HG03097 (cell line): ENCODE results near the gene TMEM61.
A peak's percentile ranks its signal among the peaks of the same experiment; 100 is the strongest.
"Not testable (repeated sequence)": the region's sequence is repeated elsewhere in the genome, so short reads cannot be mapped to it uniquely, and the experiment has no call there.

Experiments used
- ATAC-seq: cut with Tn5 transposase; IDR thresholded peaks from one replicate; pipeline ENCODE4 v1.9.1; 2021; ENCODE audit not compliant: unreplicated experiment, low FRiP score

Gene TMEM61

GRCh38 chr1:54959241-54959640 is 21.2 kb upstream of the TMEM61 start:
- no peak for ATAC-seq

- ATAC-seq = no peak
Observed at GRCh38 chr1:54962612-54963395, 17.6 kb upstream of the TMEM61 start.

- not testable (repeated sequence) for ATAC-seq
Observed at GRCh38 chr1:54963829-54964228, 16.6 kb upstream of the TMEM61 start.

GRCh38 chr1:54965624-54966340 is 14.6 kb upstream of the TMEM61 start:
- peak; percentile 65 for ATAC-seq

- no peak for ATAC-seq
Observed at GRCh38 chr1:54967372-54967771, 13.1 kb upstream of the TMEM61 start.

- ATAC-seq = no peak
Observed at GRCh38 chr1:54968551-54968950, 11.9 kb upstream of the TMEM61 start.

DNA sequence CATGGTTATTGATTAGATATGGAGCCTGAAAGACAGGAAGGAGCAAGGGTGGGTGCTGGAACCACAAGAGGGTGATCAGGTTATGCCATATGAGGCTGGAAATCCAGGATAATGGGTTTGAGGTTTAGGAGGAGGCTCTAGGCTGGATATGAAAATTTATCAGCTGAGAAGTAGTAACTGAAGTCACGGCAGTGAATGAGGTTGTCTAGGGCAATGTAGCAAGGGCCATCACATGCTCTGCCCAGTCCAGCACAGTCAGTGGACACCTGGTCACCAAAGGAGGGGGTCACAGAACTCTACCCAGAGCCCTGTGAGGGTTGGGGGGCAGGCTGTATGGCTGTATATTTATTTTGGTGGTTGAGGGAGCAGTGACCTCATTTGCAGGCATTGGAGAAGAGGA is 10.5 kb upstream of the TMEM61 start:
- no peak for ATAC-seq

GRCh38 chr1:54970901-54971300 is 9.5 kb upstream of the TMEM61 start:
- ATAC-seq = no peak

GRCh38 chr1:54971317-54971791 is 9.1 kb upstream of the TMEM61 start:
- ATAC-seq = peak; percentile 60

DNA sequence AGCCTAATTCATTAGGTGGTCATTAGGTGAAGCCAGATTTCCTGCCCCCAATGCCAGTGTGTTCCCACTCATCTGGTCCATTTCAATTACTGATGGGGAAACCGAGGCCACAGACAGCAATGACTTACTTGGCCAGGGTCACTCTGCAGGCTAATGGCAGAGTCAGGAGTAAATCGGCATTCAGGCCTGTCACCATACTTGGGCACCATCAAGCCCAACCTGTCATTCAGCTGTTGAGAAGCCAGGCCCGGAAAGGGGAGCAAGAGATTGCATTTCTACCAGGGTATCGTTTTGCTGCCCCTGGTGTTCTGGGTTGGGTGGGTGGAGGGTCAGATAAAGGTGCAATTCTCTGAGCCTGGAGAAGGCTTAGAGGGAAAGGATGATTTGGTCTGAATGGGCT is 8.0 kb upstream of the TMEM61 start:
- ATAC-seq = no peak

DNA sequence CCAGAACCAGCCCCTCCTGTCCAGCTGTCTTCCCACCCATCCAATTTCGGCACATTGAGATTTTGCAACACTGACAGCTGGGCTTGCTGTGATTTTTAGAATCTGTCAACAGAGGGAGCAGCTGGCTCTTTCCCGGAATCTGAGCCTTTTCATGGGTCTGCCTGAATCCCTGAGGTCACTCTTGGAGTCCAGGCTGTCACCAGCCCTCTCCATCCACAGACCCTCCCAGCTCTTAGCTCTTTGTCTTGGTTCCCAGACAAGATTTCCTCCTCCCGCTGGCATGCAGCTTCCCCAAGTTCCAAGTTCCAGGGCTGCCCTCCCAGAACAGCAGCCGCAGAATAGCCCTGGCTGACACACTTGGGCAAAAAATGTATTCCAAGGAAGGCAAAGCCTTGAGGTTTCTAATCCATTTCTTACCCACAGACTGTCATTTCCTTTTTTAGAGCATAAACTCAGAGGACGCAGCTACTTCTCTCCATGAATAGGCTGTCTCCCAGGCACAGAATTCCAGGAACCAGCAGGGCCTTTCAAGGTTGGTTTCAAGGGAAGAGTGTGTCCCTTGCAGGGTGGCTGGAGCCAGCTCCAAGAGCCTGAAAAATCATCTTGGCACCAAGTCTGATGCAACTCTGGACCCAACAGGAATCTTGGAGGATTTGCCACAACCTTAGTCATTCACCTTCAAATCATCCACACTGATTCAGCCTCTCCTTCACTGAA is 7.1 kb upstream of the TMEM61 start:
- no peak for ATAC-seq

DNA sequence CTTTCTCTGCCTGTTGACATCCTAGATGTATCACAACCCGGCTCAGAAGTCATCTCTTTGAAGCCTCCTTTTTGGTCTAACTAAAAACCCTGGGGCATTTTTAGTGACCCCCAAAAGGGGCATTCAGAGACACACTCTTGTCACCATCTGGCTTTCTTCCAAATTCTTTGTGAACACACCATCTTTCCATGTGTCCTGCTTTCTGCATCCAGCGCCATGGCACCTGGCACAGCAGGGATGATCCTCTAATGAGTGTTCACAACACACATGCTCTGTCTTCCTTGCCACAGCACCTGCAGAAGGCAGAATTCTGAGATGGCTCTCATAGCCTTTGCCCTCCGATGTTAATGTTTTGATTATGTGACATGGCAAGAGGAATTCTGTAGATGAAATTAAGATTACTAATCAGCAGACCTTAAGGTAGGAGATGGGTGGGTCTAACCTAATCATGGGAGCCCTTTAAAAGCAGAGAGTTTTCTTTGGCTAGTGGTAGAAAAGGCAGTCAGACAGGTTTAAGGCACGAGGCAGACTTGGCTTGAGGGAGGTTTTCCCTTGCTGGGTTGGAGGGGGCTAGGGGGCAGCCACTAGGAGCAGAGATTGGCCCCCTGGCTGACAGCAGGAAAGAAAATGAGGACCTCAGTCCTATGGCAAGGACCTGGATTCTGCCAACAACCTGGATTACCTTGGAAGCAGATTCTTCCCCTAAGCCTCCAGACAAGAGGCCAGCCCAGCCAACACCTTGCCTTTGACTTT is 4.9 kb upstream of the TMEM61 start:
- no peak for ATAC-seq

DNA sequence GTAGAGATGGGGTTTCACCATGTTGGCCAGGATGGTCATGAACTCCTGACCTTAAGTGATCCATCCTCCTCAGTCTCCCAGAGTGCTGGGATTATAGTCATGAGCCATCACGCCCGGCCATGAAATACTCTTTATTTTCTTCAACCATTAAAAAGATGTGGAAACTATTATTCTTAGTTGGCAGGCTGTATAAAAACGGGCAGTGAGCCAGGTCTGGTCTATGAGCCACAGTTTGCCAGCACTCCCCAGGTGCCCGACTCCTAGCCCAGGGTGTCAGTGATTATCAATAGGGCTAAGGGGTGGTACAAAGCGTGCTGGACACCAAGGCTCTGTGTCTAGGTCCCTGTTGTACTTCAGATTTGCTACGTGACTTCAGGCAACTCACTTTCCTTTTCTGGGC is 3.7 kb upstream of the TMEM61 start:
- no peak for ATAC-seq

DNA sequence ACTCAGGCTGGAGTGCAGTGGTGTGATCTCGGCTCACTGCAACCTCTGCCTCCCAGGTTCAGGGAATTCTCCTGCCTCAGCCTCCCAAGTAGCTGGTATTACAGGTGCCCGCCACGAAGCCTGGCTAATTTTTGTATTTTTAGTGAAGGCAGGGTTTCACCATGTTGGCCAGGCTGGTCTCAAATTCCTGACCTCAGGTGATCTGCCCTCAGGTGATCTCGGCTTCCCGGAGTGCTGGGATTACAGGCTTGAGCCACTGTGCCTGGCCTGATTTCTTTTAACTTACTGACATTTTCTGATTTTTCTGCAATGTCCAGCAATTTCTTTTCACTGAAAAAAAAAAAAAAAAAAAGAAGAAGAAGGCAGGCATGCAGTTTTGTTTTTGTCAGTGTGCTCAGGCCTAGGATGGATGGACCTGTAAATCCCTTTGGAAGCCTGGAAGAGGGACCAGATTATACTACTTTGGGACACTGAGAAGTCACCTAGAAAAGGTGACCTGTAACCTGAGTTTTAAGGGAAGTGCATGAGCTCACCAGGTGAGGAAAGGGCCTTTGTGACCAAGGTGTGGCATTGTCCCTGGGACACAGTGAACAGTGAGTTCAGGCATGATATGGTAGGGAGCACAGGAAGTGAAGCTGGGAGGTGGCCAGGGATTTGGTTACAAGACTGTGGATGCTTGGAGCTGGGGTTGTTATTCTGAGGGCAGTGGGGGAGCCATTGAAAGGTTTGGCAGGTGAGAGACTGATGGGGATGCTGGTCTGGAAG is 2.7 kb upstream of the TMEM61 start:
- ATAC-seq = no peak

DNA sequence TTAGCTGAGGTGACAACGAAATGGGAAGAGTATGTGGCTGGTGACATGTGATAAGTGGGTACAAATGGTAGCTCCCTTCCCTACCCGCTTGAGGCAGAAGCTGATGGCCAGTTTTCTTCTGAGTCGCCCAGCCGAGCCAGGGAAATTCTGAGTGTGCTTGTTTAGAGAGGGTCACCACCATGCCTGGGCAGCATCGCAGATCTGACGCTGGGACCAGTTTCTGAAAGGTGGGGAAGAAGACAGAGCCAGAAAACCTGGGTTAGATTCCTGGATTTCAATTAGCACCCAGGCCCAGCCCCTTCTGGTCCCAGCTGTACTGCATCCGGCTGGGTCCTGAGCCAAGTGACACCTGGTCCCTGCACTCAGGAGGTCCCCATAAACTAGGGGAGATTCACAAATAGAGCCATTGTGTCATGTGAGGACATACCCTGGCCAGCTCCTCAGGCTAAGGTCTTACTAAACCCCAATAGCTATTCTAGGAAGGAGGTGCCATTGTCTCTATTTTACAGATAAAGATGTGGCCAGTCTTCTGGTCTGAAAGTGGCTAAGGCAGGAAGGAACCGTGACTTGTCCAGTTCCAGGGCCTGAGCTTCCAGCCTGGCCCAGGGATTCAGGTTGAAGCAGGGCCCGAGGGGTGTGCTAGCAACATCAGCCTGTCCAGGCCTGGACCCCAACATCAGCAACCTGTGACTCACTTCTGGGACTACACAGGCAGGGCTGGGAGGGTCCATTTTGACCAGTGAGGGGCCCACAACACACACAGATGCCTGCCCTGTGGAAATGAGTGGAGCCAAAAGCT is 1.7 kb upstream of the TMEM61 start:
- ATAC-seq = no peak

DNA sequence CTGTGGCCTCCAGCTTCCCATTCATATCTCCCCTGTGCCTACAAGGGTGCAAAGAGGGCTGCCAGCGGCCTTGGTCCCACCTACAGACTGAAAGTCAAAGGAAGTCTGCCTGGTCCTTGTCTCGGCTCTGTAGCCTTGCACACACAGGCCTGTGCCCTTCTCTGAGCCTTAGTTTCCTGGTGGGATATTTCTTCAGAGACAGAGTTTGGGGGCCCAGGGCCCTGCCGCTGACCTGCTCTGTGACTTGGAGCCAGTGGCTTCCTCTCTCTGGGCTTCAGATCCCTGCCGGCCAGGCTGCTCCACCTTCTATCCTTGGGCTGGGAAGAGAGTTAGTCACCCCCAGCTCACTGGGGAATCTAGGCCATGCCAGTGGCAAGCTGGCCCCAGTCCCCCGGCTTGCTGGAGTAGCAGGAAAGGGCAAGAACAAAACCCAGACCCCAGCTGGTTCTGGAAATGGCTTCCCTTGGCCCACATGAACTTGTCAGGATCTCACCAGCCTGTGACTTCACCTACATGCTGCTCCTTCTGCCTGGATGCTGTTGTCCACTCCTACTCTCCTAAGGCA is 1.0 kb upstream of the TMEM61 start:
- ATAC-seq = no peak

DNA sequence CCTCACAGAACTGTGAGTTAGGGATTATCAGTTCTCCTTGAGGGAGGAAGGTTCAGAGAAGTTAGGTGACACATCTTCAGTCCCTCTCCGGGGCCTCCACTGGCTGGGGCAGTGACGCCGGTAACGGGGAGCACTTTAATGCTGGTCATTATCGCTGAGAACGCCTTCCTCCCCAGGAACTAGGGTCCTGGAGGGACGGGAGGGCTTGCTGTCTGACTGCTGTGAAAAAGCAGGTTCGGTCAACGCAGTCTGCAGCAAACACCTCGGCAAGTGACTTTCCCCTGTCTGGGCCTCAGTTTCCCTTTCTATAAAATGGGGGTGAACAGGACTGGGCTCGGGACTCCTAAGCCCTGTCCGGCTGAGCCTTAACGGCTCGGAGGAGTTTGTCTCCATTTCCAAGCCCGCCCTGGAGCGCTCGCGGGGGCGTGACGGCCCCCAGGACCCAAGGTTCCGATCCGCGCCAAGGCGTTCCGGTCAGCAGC is 341 bp upstream of the TMEM61 start:
- ATAC-seq = no peak

DNA sequence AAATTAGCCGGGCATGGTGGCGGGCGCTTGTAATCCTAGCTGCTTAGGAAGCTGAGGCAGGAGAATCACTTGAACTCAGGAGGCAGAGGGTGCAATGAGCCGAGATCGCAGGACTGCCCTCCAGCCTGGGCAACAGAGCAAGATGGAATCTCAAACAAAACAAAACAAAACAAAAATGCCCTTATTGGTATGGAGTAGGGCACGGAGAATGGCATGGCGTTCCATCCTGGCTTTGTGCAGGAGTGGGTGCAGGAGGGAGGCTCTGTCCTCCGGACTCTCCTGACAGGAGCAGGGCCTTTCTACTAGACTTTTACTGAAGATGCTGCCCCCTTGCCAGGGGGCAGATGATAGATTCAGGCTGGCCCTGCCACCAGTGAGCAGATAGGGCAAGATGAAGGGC is 1.0 kb downstream of the TMEM61 start:
- ATAC-seq = no peak

DNA sequence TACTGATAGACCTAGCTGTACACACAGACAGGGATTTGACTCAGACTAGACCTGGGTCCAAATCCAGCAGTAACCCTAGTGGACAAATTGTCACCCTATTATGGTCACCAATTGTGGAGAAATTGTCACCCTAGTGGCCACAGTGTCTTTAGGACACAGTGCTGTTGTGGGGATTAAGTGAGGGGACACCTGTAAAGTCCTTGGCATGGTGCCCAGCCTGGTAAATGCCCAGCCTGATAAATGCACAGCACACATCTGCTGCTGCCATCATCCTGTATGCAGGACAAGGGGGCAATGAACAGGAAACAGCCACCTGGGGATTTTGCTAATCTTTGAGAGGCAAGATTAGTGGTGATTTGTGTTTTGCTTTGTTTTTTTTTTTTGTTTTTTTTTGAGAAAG is 2.3 kb downstream of the TMEM61 start:
- ATAC-seq = no peak
